ACHN (cell line): ENCODE data around the gene MAN1A2.
A peak's percentile ranks its signal among the peaks of the same experiment; 100 is the strongest.
"Not testable (repeated sequence)": the region's sequence is repeated elsewhere in the genome, so short reads cannot be mapped to it uniquely, and the experiment has no call there.

Experiments
- DNase-seq: peaks from one replicate; pipeline ENCODE4 v3.0.0-alpha.2; 2015
- in situ Hi-C: cut with HindIII; loops from 2 replicates; pipeline ENCODE4 v1.10.0; 2017; ENCODE audit warnings: low sequenced_read_pairs, low pct_ligation_motif_present, low pct_unique_long_range_greater_than_20kb

MAN1A2 gene

GRCh38 chr1:117357833-117358603 lies 9.2 kb upstream of the MAN1A2 start:
- DNase-seq, in situ Hi-C loops: not testable (repeated sequence)

GRCh38 chr1:117358604-117358887 lies 8.7 kb upstream of the MAN1A2 start:
- in situ Hi-C loops, DNase-seq: not testable (repeated sequence)

DNA sequence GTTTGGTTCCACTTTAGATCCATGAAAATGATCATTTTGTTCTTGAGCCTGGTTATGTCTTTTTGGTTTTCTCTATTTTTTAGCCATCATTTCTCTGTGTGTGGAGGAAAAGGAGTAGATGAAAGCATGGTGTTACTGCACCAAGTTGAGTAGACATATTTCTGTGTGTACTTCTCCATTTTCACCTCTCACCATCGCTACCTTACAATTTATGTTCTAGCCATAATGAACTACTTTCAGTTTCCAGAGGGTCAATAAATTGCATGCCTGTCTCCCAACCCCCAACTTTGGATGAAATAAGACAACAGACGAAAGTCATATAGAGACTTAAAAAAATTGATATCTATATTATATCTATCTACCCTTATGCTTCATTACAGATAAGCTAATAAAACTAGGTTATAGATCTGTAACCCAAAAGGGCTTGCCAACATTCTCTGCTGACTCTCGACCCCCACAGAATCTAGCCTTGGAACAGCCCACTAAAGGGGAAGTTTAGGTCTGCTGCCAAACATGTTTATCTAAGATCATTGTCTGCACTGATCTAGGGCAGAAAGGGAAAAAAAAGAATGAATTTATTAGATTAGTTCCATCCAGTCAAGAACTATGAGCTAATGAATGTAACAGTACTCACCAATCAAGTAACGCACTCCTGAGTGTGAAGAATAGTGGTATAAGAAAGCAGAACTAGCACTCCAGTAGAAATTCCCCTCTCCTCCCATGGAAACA lies 7.5 kb upstream of the MAN1A2 start:
- in situ Hi-C loops = no loop called here
- DNase-seq = no peak

DNA sequence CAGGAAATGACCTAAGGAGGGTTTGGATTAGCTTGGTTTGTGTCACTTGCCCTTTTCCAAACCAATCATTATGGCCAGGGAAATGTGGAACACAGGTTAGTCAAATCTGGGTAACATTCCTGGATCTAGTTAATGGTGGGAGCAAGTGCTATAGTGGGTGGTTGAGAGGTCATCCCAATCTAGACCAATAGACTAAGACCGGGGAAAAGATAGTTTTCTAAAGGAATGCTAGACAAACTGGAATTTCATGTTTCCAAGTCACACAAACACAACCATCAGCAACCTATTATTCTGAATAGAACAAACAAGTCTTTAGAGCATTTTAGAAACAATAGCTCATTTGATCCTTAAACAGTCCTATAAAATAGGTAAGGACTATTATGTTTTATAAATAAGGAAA lies 4.3 kb upstream of the MAN1A2 start:
- in situ Hi-C loops = no loop called here
- DNase-seq = no peak

DNA sequence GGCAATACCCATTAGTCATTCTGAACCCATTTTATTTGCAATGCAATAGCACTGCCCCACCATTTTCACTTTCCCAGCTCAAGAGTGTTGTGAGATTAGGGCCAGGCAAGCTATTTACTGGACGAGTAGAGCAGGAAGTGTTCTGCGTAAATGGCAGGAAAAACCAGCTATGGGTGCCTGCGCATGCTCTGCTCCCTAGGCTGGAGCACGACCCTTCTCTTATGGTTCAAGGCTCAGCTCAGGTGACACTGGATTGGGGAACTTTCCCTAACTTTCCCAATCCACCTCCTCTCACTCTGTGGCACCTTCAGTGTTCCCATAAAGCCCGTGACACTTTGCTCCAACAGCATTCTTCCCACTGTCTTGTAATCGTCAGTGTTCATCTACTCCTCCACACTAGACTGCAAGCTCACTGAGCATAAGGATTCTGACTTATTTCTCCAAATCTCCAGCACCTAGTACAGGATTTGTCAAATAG lies 3.6 kb upstream of the MAN1A2 start:
- in situ Hi-C loops = no loop called here

DNA sequence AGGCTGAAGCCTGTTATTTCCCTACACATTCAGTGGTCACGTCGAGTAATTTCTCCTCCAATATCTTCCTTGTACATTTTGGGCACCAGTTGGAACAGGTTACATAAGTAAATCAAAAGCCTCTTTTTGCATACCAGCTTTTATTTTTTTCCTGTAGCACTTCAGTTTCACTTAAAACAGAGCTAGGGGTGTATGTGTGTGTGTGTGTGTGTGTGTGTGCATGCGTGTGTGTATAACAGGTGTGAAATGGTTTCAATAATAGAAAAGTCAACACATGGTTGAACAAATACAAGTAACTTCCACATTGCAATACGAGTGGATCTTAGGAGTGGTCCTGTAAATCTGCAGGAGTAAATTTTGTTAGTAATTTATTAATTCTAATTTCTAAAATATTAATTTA lies 3.0 kb upstream of the MAN1A2 start:
- DNase-seq = no peak
- in situ Hi-C loops = no loop called here

More for the DNA sequence above, 3.6 kb upstream of the MAN1A2 start:
- DNase-seq = no peak

DNA sequence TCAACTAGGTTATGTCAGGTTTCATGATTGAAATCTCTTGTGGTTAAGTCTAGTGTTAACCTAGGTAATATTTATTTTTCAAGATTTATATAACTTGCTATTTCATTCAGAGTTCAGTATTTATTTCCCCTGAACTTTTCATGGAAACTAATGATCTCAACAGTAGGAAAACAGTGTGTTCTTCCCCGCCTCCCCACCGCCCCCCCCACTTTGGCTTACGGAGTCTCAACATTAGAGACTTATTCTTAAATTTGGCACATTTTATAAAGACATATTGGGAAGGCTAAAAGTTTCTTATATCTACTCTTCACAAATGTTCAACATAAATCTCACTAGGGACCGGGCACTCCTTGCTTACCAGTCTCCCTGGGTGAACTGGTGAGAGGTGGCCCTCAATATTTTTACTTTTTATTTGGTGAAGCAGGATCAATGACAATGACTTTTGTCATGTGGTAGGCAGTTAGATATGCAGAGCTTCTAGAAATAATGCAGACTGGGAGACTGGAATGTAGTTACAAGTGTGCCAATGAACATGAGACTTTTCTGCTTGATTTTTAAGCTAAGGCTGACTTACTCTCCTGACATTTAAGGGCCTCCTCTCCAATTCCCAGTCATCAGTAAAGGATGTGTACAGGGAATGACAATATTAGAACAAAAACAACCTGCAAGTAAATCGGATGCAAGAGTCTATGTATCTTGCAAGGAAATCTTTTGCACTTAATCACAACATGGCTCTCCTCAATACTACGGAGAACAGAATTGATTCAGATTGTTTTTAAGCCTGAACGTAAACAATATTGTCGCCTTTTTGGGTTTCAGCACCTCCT lies 1.7 kb upstream of the MAN1A2 start:
- in situ Hi-C loops = no loop called here
- no peak for DNase-seq

GRCh38 chr1:117366177-117367045 lies 838 bp upstream of the MAN1A2 start:
- in situ Hi-C loops = no loop called here
- DNase-seq = peak; percentile 72

- DNase-seq = peak; percentile 38
- in situ Hi-C loops = no loop called here
These were observed 1.2 kb downstream of the MAN1A2 start for GRCh38 chr1:117368116-117369108.

DNA sequence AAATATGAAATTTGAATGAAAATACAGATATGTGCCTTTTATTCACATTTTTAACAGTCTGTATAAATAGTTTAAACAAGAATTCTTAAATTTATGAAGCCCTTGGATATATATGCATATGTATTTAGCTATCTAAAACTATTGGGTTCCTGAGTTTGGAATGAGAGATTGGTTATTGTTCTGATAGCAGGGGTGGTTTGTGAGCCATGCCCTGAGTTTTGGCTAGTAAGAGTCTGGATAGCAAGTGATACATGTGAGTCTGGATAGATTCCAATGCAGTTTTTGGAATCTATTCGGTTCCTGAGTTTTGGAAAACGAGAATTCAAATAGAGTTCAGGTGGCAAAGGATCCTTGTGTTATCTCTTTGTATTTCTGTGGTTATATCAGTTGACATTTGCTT lies 2.8 kb downstream of the MAN1A2 start:
- in situ Hi-C loops = no loop called here
- DNase-seq = no peak

DNA sequence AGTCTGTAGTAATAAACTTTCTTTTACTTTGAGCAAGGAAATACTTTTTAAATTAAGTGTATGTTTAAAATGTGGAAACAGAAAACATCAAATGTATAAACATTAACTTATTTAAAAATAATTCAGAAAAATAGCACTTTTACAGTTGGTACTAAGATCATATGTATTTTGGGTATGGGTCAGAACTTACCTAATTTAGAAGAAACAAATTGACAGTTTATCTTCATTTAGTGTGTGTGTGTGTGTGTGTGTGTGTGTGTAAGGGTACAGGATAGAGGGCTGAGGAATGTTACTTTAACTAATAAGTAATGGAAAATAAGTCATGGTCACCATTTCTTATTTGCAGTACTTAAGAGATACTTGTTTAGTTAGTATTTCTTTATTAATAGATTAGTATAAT lies 3.3 kb downstream of the MAN1A2 start:
- in situ Hi-C loops = no loop called here
- DNase-seq = peak; percentile 10

- DNase-seq = peak; percentile 59
- in situ Hi-C loops = no loop called here
These were observed 4.3 kb downstream of the MAN1A2 start for GRCh38 chr1:117371441-117372151.

DNA sequence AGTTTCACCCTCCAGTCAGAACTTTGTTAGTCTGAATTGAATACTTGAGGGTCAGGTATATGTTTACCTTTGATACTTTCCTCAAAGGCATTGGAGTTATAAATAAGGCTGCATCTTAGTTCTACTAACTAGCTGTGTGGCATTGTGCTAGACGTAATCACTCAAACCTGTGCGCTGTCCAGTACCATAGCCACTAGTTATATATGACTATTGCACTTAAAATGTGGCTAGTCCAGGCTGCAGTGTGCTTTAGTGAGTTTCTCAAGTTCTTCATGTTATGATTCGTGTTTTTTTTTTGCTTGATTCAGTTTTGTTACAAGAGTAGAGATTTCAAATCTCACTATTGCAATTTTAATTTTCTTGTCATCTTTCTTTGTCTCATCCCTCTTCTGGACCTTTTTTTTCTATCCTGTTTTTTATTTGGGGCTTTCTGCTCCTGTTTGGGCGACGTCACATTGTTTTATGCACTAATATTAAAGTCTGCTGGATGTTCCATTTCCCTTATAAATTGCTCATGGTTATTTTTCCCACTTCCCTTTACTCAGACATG lies 5.7 kb downstream of the MAN1A2 start:
- no peak for DNase-seq
- in situ Hi-C loops = no loop called here

- in situ Hi-C loops = no loop called here
These were observed 6.7 kb downstream of the MAN1A2 start for GRCh38 chr1:117373932-117374331.

GRCh38 chr1:117375327-117375726 lies 8.1 kb downstream of the MAN1A2 start:
- DNase-seq = no peak
- in situ Hi-C loops = no loop called here

More at GRCh38 chr1:117373932-117374331, 6.7 kb downstream of the MAN1A2 start:
- DNase-seq = no peak

DNA sequence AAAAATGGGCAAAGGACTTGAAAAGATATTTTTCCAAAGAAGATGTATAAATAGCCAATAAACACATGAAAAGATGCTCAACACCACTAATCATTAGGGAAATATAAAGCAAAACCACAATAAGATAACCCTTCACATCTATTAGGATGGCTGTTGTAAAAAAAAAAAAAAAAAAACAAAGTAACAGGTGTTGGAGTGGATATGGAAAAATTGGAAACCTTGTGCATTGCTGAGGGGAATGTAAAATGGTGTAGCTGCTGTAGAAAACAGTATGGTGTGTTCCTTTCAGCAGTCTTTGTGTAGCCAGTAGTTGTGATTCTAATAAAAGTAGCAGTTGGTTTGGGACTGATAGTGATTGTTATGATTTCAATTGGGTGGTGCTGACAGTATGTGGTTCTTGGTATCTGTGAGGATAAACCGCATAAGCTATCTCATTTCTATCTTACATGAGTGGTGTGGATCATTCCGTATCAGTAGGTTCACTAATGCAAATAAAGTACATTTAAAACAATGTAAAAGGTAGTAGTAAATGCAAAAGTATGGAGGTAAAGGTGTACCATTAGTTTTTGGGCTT lies 19.9 kb downstream of the MAN1A2 start:
- in situ Hi-C loops = no loop called here
- no peak for DNase-seq
